Liver (tissue), 9 donors: ENCODE measurements around the gene CADPS. TPM values are rescaled to one million over a fixed set of nuclear protein-coding genes. Genes with fewer than 3 reads are reported as not detected.

Experiments
- DNase-seq: peaks from one replicate; pipeline ENCODE4 v3.0.0-alpha.2; 2017; ENCODE audit warnings: low spot score
- H3K27ac ChIP-seq, 2 donors: one replicate each; pipeline ENCODE4 v1.7.0; 2013; ENCODE audit warnings: inconsistent platforms in 2 of 2, low read length in 2 of 2, control low read depth in 1 of 2, low read depth in 1 of 2, mild to moderate bottlenecking in 1 of 2
- H3K27me3 ChIP-seq, 4 donors: one replicate each; pipeline versions ENCODE4 v1.6.1 to v1.7.0; 2013; ENCODE audit warnings: low read length in 3 of 4, inconsistent platforms in 1 of 4, mild to moderate bottlenecking in 1 of 4, moderate library complexity in 1 of 4; ENCODE audit not compliant: control insufficient read depth in 4 of 4, insufficient read depth in 4 of 4
- H3K36me3 ChIP-seq, 4 donors: one replicate each; pipeline versions ENCODE4 v1.6.1 to v1.7.0; 2013; ENCODE audit warnings: low read length in 3 of 4, mild to moderate bottlenecking in 3 of 4, low read depth in 1 of 4, moderate library complexity in 1 of 4; ENCODE audit not compliant: control insufficient read depth in 4 of 4, insufficient read depth in 3 of 4
- H3K4me1 ChIP-seq, 4 donors: one replicate each; pipeline versions ENCODE4 v1.6.1 to v1.7.0; 2013; ENCODE audit warnings: low read length in 3 of 4, mild to moderate bottlenecking in 3 of 4, moderate library complexity in 1 of 4; ENCODE audit not compliant: control insufficient read depth in 4 of 4, insufficient read depth in 4 of 4
- H3K4me3 ChIP-seq, 3 donors: one replicate each; pipeline versions ENCODE4 v1.6.1 to v1.7.0; 2013; ENCODE audit warnings: low read length in 3 of 3, control low read depth in 1 of 3, low read depth in 1 of 3, mild to moderate bottlenecking in 1 of 3
- H3K9ac ChIP-seq, 2 donors: one replicate each; pipeline ENCODE4 v1.7.0; 2013; ENCODE audit warnings: low read length in 2 of 2, mild to moderate bottlenecking in 2 of 2, moderate library complexity in 2 of 2, control low read depth in 1 of 2, low read depth in 1 of 2
- H3K9me3 ChIP-seq, 4 donors: one replicate each; pipeline versions ENCODE4 v1.6.1 to v1.7.0; 2013; ENCODE audit warnings: low read length in 3 of 4; ENCODE audit not compliant: control insufficient read depth in 4 of 4
- EGR1 ChIP-seq, 2 donors: IDR thresholded peaks; 2 replicates each; pipeline ENCODE4 v1.6.1; 2016 to 2018; ENCODE audit warnings: antibody characterized with exemption in 2 of 2, low read depth in 2 of 2
- FOXA1 ChIP-seq: IDR thresholded peaks from 2 replicates; pipeline ENCODE4 v1.6.1; 2016; ENCODE audit warnings: antibody characterized with exemption
- FOXA2 ChIP-seq: IDR thresholded peaks from 2 replicates; pipeline ENCODE4 v1.6.1; 2016; ENCODE audit warnings: antibody characterized with exemption
- HNF4G ChIP-seq: IDR thresholded peaks from 2 replicates; pipeline ENCODE4 v1.6.1; 2016; ENCODE audit warnings: antibody characterized with exemption
- MAX ChIP-seq: IDR thresholded peaks from 2 replicates; pipeline ENCODE4 v1.6.1; 2016; ENCODE audit warnings: antibody characterized with exemption
- NR2F2 ChIP-seq: IDR thresholded peaks from 2 replicates; pipeline ENCODE4 v1.6.1; 2016; ENCODE audit warnings: antibody characterized with exemption
- RAD21 ChIP-seq, 2 donors: IDR thresholded peaks; 2 replicates each; pipeline ENCODE4 v1.6.1; 2016; ENCODE audit warnings: antibody characterized with exemption in 2 of 2, mild to moderate bottlenecking in 2 of 2
- RXRA ChIP-seq, 2 donors: IDR thresholded peaks; 2 replicates each; pipeline ENCODE4 v1.6.1; 2017 to 2018; ENCODE audit warnings: antibody characterized with exemption in 2 of 2, mild to moderate bottlenecking in 1 of 2
- SP1 ChIP-seq: IDR thresholded peaks from 2 replicates; pipeline ENCODE4 v1.6.1; 2018; ENCODE audit warnings: antibody characterized with exemption, mild to moderate bottlenecking
- TAF1 ChIP-seq: conservative IDR thresholded peaks from 2 replicates; pipeline ENCODE4 v1.6.1; 2016; ENCODE audit warnings: antibody characterized with exemption, mild to moderate bottlenecking
- YY1 ChIP-seq: IDR thresholded peaks from 2 replicates; pipeline ENCODE4 v1.6.1; 2016; ENCODE audit warnings: antibody characterized with exemption, mild to moderate bottlenecking
- ZBTB33 ChIP-seq: IDR thresholded peaks from 2 replicates; pipeline ENCODE4 v1.6.1; 2016; ENCODE audit warnings: antibody characterized with exemption
- WGBS: extraction: QIAGEN DNeasy Blood & Tissue Kit; methylation state at CpG from one replicate; pipeline ENCODE4 v1.1.7; 2013; 5-methylcytosine and 5-hydroxymethylcytosine counted together
- polyA plus RNA-seq, 2 donors: library from polyadenylated mRNA; stranded (reverse) in 1 of 2; unstranded in 1 of 2; fragments of 200-250 nt in 1 of 2; fragments of >200 nt in 1 of 2; fragmentation: Nextera tagmentation in 1 of 2; extraction: Ambion mirVana in 1 of 2; gene quantifications; one replicate each; pipeline versions ENCODE4 v1.2.1 to v1.2.3, GENCODE V29; 2013 to 2015
- total RNA-seq, 2 donors: library from RNA; depleted of rRNA; stranded (reverse); fragments of >200 nt; gene quantifications; one replicate each; pipeline ENCODE4 v1.2.3, GENCODE V29; 2014
- donor health status: healthy.
- donor health status: healthy.
- donor health status: healthy.
- donor health status: healthy.
- donor health status: healthy.

Gene CADPS
- total and polyA plus RNA-seq, 4 donors = 0.05 to 0.37 (median 0.17) TPM; not detected in 1

- H3K4me3 ChIP-seq = no peak overlapping the region
- WGBS = 87% methylated on average over 10 of the region's 10 CpGs
- no peak overlapping the region for H3K9ac ChIP-seq
- H3K27me3 ChIP-seq = peaks cover 0 to 5% (median 0%) of the 10 kb centered on the region in 4 donors
- no peaks in the 10 kb centered on the region for H3K36me3 ChIP-seq
- no peak overlapping the region for H3K27ac ChIP-seq
- DNase-seq = no peak
- no peaks in the 10 kb centered on the region for H3K4me1 ChIP-seq
- no peak for TF ChIP-seq RXRA (IDR thresholded peaks at IDR 0.05)
- peaks cover 0 to 3% (median 0%) of the 10 kb centered on the region in 4 donors for H3K9me3 ChIP-seq
Measured at GRCh38 chr3:62607287-62608029, 267.8 kb downstream of the CADPS start.

- DNase-seq = no peak
- Histone ChIP-seq H3K4me1 (no peaks in the 10 kb centered on the region), H3K4me3 (no peak overlapping the region), H3K27ac (no peak overlapping the region), H3K9me3 (peaks cover 0 to 3% (median 0%) of the 10 kb centered on the region in 4 donors), H3K9ac (no peak overlapping the region), H3K36me3 (no peaks in the 10 kb centered on the region), H3K27me3 (peaks cover 0 to 5% (median 0%) of the 10 kb centered on the region in 4 donors)
- WGBS = 51% methylated on average over 3 of the region's 3 CpGs
- no peak for TF ChIP-seq FOXA2
- TF ChIP-seq RAD21 (IDR thresholded peaks at IDR 0.05) = no peak
- no peak for TF ChIP-seq TAF1
- TF ChIP-seq MAX = no peak
- TF ChIP-seq NR2F2 = no peak
- TF ChIP-seq EGR1 (IDR thresholded peaks at IDR 0.05; ENCODE audit: low read depth in 2 of 2) = no peak
- TF ChIP-seq HNF4G = no peak
- no peak for TF ChIP-seq SP1
- TF ChIP-seq FOXA1 = no peak
Measured at GRCh38 chr3:62605413-62606068, 269.7 kb downstream of the CADPS start.

- Histone ChIP-seq H3K4me1 (no peaks in the 10 kb centered on the region), H3K27me3 (peaks cover 0 to 5% (median 0%) of the 10 kb centered on the region in 4 donors), H3K27ac (no peak overlapping the region), H3K4me3 (no peak overlapping the region), H3K9ac (no peak overlapping the region), H3K9me3 (peaks cover 0 to 3% (median 0%) of the 10 kb centered on the region in 4 donors), H3K36me3 (no peaks in the 10 kb centered on the region)
- no peak for TF ChIP-seq YY1
- TF ChIP-seq ZBTB33 = no peak
- TF ChIP-seq FOXA1 = no peak
- 77% methylated on average over 1 of the region's 1 CpG for WGBS
- DNase-seq = no peak
Measured at GRCh38 chr3:62604751-62605351, 270.4 kb downstream of the CADPS start.
